Activated naive CD4-positive, alpha-beta T cell treated with anti-CD3 and anti-CD28 coated beads, Interleukin-2, amount 50 U/mL, for 72 hours (primary cell): ENCODE data around the gene ZFPM1. TPM values are rescaled to one million over a fixed set of nuclear protein-coding genes. Genes with fewer than 3 reads are reported as not detected.

Experiments
- ATAC-seq, 2 donors: fragments of 150-1000 bp; cut with Tn5 transposase; 2 replicates each; pipeline ENCODE4 v1.10.0; 2021; ENCODE audit warnings: mild to moderate bottlenecking in 2 of 2, moderate library complexity in 2 of 2
- DNase-seq, 2 donors: peaks; one replicate each; pipeline ENCODE4 v3.0.0; 2021 to 2022; ENCODE audit warnings: low spot score in 2 of 2
- H3K27ac Mint-ChIP-seq, 2 donors: one replicate each; pipeline ENCODE4 v1.8.0; 2022; ENCODE audit warnings: mild to moderate bottlenecking in 2 of 2, mixed read lengths in 2 of 2
- H3K36me3 Mint-ChIP-seq, 2 donors: one replicate each; pipeline ENCODE4 v1.8.0; 2022; ENCODE audit warnings: mixed read lengths in 2 of 2
- H3K9me3 Mint-ChIP-seq, 2 donors: one replicate each; pipeline ENCODE4 v1.8.0; 2022; ENCODE audit warnings: mixed read lengths in 2 of 2
- total RNA-seq, 2 donors: library from RNA; stranded (reverse); gene quantifications; one replicate each; pipeline ENCODE4 v1.2.3, GENCODE V29; 2022

The ZFPM1 gene
- total RNA-seq, 2 donors from 2014 or later = 15.5 to 25.1 TPM

DNA sequence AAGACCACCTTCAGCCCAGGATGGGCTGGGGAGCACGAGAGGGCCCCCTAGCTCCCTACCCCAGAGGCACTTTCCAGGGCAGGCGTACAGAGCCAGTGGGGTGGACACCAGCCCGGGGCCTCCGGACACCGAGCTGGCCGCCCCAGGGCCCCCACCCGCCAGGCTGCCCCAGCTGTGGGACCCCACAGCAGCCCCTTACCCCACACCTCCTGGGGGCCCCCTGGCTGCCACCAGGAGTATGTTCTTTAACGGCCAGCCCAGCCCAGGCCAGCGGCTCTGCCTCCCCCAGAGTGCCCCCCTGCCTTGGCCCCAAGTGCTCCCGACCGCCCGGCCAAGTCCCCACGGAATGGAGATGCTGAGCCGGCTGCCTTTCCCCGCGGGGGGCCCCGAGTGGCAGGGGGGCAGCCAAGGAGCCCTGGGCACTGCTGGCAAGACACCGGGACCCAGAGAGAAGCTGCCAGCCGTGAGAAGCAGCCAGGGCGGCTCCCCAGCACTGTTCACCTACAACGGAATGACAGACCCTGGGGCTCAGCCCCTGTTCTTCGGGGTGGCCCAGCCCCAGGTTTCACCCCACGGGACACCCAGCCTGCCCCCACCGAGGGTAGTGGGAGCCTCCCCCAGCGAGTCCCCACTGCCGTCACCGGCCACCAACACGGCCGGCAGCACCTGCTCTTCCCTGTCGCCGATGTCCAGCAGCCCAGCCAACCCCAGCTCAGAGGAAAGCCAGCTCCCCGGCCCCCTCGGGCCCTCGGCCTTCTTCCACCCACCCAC, 24.3 kb upstream of the ZFPM1 start:
- Mint-ChIP-seq H3K36me3 (no peaks in the 10 kb centered on the region), H3K9me3 (no peaks in the 10 kb centered on the region), H3K27ac (no peak overlapping the region)
- no peak for ATAC-seq
- no peak for DNase-seq

- H3K9me3 Mint-ChIP-seq = no peaks in the 10 kb centered on the region
- ATAC-seq (no peak), DNase-seq (no peak)
Observed at GRCh38 chr16:88429387-88430184, 23.5 kb upstream of the ZFPM1 start.

GRCh38 chr16:88430185-88430523, 22.9 kb upstream of the ZFPM1 start:
- Mint-ChIP-seq H3K9me3 (no peaks in the 10 kb centered on the region), H3K36me3 (no peaks in the 10 kb centered on the region), H3K27ac (no peak overlapping the region)
- DNase-seq (peak in 1 of 2 donors; percentile 33), ATAC-seq (peak; percentile 25 to 45)

More at GRCh38 chr16:88429387-88430184, 23.5 kb upstream of the ZFPM1 start:
- Mint-ChIP-seq H3K27ac (no peak overlapping the region), H3K36me3 (no peaks in the 10 kb centered on the region)

DNA sequence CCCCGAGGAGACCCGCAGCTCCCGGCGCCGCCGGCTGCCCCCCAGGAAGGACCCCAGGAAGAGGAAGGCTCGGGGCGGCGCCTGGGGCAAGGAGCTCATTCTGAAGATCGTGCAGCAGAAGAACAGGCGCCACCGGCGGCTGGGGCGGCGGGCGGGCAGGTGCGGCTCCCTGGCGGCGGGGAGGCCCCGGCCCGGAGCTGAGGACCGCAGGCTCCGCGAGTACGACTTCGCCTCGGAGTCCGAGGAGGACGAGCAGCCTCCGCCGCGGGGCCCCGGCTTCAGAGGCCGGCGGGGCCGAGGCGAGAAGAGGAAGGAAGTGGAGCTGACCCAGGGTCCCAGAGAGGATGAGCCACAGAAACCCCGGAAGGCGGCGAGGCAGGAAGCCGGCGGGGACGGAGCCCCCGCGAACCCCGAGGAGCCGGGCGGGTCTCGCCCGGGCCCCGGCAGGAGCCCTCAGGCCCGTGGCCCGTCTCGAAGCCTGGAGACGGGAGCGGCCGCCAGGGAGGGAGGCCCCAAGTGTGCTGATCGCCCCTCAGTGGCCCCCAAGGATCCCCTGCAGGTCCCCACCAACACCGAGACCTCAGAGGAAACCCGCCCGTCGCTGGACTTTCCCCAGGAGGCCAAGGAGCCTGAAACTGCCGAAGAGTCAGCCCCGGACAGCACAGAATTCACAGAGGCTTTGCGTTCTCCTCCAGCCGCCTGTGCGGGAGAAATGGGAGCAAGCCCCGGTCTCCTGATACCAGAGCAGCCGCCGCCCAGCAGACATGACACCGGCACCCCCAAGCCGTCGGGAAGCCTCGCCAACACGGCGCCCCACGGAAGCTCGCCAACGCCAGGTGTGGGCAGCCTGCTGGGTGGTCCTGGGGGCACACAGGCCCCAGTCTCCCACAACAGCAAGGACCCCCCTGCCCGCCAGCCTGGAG, 22.3 kb upstream of the ZFPM1 start:
- H3K27ac Mint-ChIP-seq = no peak overlapping the region
- no peaks in the 10 kb centered on the region for H3K9me3 Mint-ChIP-seq
- DNase-seq (peak in 1 of 2 donors; percentile 55), ATAC-seq (peak; percentile 75 to 78)
- H3K36me3 Mint-ChIP-seq = no peaks in the 10 kb centered on the region

- DNase-seq = no peak
- no peaks in the 10 kb centered on the region for H3K36me3 Mint-ChIP-seq
- H3K27ac Mint-ChIP-seq = no peak overlapping the region
- ATAC-seq = no peak
- no peaks in the 10 kb centered on the region for H3K9me3 Mint-ChIP-seq
Observed at GRCh38 chr16:88431651-88432050, 21.4 kb upstream of the ZFPM1 start.

GRCh38 chr16:88432174-88432573, 20.9 kb upstream of the ZFPM1 start:
- Mint-ChIP-seq H3K9me3 (no peaks in the 10 kb centered on the region), H3K27ac (no peak overlapping the region), H3K36me3 (no peaks in the 10 kb centered on the region)
- no peak for DNase-seq
- ATAC-seq = no peak

DNA sequence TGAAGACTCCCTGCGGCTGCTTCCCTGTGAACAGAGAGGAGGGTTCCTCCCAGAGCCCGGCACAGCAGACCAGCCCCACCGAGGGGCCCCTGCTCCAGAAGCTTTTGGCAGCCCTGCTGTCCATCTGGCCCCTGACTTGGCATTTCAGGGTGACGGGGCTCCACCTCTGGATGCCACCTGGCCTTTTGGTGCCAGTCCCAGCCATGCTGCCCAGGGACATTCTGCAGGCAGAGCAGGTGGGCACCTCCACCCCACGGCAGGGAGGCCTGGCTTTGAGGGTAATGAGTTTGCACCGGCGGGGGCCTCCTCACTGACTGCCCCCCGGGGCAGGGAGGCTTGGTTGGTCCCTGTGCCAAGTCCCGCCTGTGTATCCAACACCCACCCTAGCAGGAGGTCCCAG, 20.3 kb upstream of the ZFPM1 start:
- Mint-ChIP-seq H3K9me3 (no peaks in the 10 kb centered on the region), H3K36me3 (no peaks in the 10 kb centered on the region), H3K27ac (no peak overlapping the region)
- DNase-seq (no peak), ATAC-seq (no peak)

DNA sequence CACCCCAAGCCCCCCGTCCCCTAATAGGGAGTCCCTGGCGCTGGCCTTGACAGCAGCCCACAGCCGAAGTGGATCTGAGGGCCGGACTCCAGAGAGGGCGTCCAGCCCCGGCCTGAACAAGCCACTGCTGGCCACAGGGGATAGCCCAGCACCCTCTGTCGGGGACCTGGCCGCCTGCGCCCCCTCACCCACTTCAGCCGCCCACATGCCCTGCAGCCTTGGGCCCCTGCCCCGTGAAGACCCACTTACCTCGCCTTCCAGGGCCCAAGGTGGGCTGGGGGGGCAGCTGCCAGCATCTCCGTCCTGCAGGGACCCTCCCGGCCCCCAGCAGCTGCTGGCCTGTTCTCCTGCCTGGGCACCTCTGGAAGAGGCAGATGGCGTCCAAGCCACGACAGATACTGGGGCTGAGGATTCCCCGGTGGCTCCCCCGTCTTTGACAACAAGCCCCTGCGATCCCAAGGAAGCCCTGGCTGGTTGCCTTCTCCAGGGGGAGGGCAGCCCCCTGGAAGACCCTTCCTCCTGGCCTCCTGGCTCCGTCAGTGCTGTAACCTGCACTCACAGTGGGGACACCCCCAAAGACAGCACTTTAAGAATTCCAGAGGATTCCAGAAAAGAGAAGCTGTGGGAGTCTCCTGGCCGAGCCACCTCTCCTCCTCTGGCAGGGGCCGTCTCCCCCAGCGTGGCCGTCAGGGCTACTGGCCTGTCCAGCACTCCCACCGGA, 19.3 kb upstream of the ZFPM1 start:
- ATAC-seq (no peak), DNase-seq (no peak)
- Mint-ChIP-seq H3K27ac (no peak overlapping the region), H3K36me3 (no peaks in the 10 kb centered on the region), H3K9me3 (no peaks in the 10 kb centered on the region)

- Mint-ChIP-seq H3K27ac (no peak overlapping the region), H3K36me3 (no peaks in the 10 kb centered on the region), H3K9me3 (no peaks in the 10 kb centered on the region)
- ATAC-seq (no peak), DNase-seq (no peak)
Observed at GRCh38 chr16:88434353-88434690, 18.8 kb upstream of the ZFPM1 start.

DNA sequence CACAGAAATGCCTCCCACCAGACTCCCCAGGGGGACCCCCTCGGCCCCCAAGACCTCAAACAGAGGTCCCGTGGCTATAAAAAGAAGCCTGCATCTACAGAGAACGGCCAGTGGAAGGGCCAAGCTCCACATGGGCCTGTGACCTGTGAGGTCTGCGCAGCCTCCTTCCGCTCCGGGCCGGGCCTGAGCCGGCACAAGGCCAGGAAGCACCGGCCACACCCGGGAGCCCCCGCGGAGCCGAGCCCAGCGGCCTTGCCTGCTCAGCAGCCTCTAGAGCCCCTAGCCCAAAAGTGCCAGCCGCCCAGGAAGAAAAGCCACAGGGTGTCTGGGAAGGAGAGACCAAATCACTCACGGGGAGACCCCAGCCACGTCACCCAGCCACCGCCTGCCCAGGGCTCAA, 18.3 kb upstream of the ZFPM1 start:
- DNase-seq = no peak
- Mint-ChIP-seq H3K27ac (no peak overlapping the region), H3K36me3 (no peaks in the 10 kb centered on the region), H3K9me3 (no peaks in the 10 kb centered on the region)
- ATAC-seq = no peak

- no peak for DNase-seq
- no peaks in the 10 kb centered on the region for H3K9me3 Mint-ChIP-seq
- no peaks in the 10 kb centered on the region for H3K36me3 Mint-ChIP-seq
- ATAC-seq = no peak
- peak overlapping the region in 1 of 2 donors; percentile 79 for H3K27ac Mint-ChIP-seq
Observed at GRCh38 chr16:88435437-88436355, 17.4 kb upstream of the ZFPM1 start.

DNA sequence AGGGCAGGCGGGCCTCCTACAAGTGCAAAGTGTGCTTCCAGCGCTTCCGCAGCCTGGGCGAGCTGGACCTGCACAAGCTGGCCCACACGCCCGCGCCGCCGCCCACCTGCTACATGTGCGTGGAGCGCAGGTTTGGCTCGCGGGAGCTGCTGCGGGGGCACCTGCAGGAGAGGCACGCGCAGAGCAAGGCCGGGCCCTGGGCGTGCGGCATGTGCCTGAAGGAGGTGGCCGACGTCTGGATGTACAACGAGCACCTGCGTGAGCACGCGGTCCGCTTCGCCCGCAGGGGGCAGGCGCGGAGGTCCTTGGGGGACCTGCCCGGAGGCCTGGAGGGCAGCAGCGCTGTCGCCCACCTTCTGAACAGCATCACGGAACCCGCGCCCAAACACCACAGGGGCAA, 16.3 kb upstream of the ZFPM1 start:
- Mint-ChIP-seq H3K36me3 (no peaks in the 10 kb centered on the region), H3K9me3 (no peaks in the 10 kb centered on the region), H3K27ac (no peak overlapping the region)
- no peak for ATAC-seq
- DNase-seq = no peak

DNA sequence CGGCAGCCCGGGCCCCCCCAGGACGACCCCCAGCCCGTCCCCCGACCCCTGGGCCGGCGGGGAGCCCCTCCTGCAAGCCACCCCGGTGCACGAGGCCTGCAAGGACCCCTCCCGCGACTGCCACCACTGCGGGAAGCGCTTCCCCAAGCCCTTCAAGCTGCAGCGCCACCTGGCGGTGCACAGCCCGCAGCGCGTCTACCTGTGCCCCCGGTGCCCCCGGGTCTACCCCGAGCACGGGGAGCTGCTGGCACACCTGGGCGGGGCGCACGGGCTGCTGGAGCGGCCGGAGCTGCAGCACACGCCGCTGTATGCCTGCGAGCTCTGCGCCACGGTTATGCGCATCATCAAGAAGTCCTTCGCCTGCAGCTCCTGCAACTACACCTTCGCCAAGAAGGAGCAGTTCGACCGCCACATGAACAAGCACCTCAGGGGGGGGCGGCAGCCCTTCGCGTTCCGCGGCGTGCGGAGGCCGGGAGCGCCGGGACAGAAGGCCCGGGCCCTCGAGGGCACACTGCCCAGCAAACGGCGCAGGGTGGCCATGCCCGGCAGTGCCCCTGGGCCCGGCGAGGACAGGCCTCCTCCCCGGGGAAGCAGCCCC, 15.6 kb upstream of the ZFPM1 start:
- H3K9me3 Mint-ChIP-seq = no peaks in the 10 kb centered on the region
- ATAC-seq = peak; percentile 53 to 81
- peak in 1 of 2 donors; percentile 83 for DNase-seq
- no peak overlapping the region for H3K27ac Mint-ChIP-seq
- no peaks in the 10 kb centered on the region for H3K36me3 Mint-ChIP-seq

- H3K27ac Mint-ChIP-seq = no peak overlapping the region
- ATAC-seq (no peak), DNase-seq (no peak)
- no peaks in the 10 kb centered on the region for H3K9me3 Mint-ChIP-seq
- no peaks in the 10 kb centered on the region for H3K36me3 Mint-ChIP-seq
Observed at GRCh38 chr16:88438084-88438870, 14.8 kb upstream of the ZFPM1 start.

- DNase-seq (no peak), ATAC-seq (no peak)
- Mint-ChIP-seq H3K36me3 (no peaks in the 10 kb centered on the region), H3K27ac (no peak overlapping the region), H3K9me3 (no peaks in the 10 kb centered on the region)
Observed at GRCh38 chr16:88439016-88439415, 14.1 kb upstream of the ZFPM1 start.
